Nephron (organoid): ENCODE measurements around the gene DDX42.
A peak's percentile ranks its signal among the peaks of the same experiment; 100 is the strongest.

Experiments used
- H3K27ac Mint-ChIP-seq, 3 experiments: 2 replicates each; pipeline ENCODE4 v1.8.0; 2020; ENCODE audit warnings: mixed read lengths in 3 of 3, mild to moderate bottlenecking in 2 of 3, moderate library complexity in 1 of 3
- H3K27me3 Mint-ChIP-seq: 2 replicates; pipeline ENCODE4 v1.8.0; 2021; ENCODE audit warnings: low read depth, mild to moderate bottlenecking, moderate library complexity, mixed read lengths
- H3K36me3 Mint-ChIP-seq: 2 replicates; pipeline ENCODE4 v1.8.0; 2020; ENCODE audit warnings: low read depth, mixed read lengths
- H3K4me1 Mint-ChIP-seq: 2 replicates; pipeline ENCODE4 v1.8.0; 2020; ENCODE audit warnings: mixed read lengths
- H3K4me3 Mint-ChIP-seq, 3 experiments: 2 replicates each; pipeline ENCODE4 v1.8.0; 2020; ENCODE audit warnings: mild to moderate bottlenecking in 3 of 3, mixed read lengths in 3 of 3, moderate library complexity in 2 of 3
- H3K9me3 Mint-ChIP-seq: 2 replicates; pipeline ENCODE4 v1.8.0; 2020; ENCODE audit warnings: mixed read lengths
- TF ChIP-seq, protein P1 (sequence below), 3 experiments: fragments of 200-600 bp; sonication (generic); IDR thresholded peaks; one replicate each; pipeline ENCODE4 v1.5.0; 2021; ENCODE audit warnings: antibody characterized with exemption in 3 of 3; ENCODE audit not compliant: unreplicated experiment in 3 of 3

DDX42 gene

DNA sequence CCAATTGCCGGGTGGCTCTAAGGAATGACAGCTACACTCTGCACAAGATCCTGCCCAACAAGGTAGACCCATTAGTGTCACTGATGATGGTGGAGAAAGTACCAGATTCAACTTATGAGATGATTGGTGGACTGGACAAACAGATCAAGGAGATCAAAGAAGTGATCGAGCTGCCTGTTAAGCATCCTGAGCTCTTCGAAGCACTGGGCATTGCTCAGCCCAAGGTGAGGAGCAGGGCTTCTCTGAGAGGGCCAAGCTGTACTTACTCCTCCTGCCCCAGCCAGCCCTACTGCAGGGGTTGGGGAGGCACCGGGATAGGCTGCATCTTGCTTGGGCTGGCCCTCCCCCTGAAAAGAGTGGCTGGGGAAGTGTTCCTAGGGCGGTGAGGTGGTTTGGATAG, 56.3 kb downstream of the DDX42 start:
- Mint-ChIP-seq H3K9me3 (no peaks in the 10 kb centered on the region), H3K4me1 (peaks cover 32% of the 10 kb centered on the region), H3K4me3 (peak overlapping the region in 2 of 3 experiments; percentile 82 to 92), H3K36me3 (peaks cover 76% of the 10 kb centered on the region), H3K27me3 (no peaks in the 10 kb centered on the region), H3K27ac (no peak overlapping the region)
- TF ChIP-seq, protein P1, sequence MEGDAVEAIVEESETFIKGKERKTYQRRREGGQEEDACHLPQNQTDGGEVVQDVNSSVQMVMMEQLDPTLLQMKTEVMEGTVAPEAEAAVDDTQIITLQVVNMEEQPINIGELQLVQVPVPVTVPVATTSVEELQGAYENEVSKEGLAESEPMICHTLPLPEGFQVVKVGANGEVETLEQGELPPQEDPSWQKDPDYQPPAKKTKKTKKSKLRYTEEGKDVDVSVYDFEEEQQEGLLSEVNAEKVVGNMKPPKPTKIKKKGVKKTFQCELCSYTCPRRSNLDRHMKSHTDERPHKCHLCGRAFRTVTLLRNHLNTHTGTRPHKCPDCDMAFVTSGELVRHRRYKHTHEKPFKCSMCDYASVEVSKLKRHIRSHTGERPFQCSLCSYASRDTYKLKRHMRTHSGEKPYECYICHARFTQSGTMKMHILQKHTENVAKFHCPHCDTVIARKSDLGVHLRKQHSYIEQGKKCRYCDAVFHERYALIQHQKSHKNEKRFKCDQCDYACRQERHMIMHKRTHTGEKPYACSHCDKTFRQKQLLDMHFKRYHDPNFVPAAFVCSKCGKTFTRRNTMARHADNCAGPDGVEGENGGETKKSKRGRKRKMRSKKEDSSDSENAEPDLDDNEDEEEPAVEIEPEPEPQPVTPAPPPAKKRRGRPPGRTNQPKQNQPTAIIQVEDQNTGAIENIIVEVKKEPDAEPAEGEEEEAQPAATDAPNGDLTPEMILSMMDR (IDR thresholded peaks at IDR 0.05; ENCODE audit: unreplicated experiment in 3 of 3) = no peak

DNA sequence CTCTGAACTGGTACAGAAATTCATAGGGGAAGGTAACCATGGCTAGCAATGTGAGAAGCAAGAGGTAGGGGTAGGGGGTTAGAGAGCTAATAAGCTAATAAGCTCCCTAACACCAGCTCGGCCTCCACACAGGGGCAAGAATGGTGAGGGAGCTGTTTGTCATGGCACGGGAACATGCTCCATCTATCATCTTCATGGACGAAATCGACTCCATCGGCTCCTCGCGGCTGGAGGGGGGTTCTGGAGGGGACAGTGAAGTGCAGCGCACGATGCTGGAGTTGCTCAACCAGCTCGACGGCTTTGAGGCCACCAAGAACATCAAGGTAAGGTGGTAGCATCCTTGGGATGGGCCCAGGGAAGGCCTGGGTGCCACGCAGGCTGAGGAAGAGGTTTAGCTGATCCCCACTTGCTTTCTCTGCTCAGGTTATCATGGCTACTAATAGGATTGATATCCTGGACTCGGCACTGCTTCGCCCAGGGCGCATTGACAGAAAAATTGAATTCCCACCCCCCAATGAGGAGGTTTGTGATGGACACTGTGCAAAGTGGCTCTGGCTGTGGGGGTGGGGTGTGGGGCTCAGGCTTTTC, 57.0 kb downstream of the DDX42 start:
- peak overlapping the region in 2 of 3 experiments; percentile 2 to 33 for H3K4me3 Mint-ChIP-seq
- H3K27ac Mint-ChIP-seq = no peak overlapping the region
- TF ChIP-seq, protein P1 (IDR thresholded peaks at IDR 0.05; ENCODE audit: unreplicated experiment in 3 of 3) = no peak

DNA sequence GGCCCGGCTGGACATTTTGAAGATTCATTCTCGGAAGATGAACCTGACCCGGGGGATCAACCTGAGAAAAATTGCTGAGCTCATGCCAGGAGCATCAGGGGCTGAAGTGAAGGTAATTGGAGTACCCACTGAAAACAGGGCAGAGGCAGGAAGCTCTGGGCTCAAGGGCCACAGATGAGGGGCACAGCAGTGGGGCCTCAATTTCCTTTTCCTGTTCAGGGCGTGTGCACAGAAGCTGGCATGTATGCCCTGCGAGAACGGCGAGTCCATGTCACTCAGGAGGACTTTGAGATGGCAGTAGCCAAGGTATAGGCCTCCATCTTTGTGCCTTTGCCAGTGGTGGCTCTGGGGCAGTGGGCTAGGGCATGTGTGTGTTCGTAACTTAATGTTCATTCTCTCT, 57.5 kb downstream of the DDX42 start:
- Mint-ChIP-seq H3K27ac (no peak overlapping the region), H3K27me3 (no peaks in the 10 kb centered on the region), H3K9me3 (no peaks in the 10 kb centered on the region), H3K4me3 (no peak overlapping the region), H3K36me3 (peaks cover 74% of the 10 kb centered on the region), H3K4me1 (peaks cover 25% of the 10 kb centered on the region)
- TF ChIP-seq, protein P1 (IDR thresholded peaks at IDR 0.05; ENCODE audit: unreplicated experiment in 3 of 3) = no peak

More for the DNA sequence above, 57.0 kb downstream of the DDX42 start:
- Mint-ChIP-seq H3K36me3 (peaks cover 76% of the 10 kb centered on the region), H3K4me1 (peaks cover 30% of the 10 kb centered on the region), H3K9me3 (no peaks in the 10 kb centered on the region), H3K27me3 (no peaks in the 10 kb centered on the region)

DNA sequence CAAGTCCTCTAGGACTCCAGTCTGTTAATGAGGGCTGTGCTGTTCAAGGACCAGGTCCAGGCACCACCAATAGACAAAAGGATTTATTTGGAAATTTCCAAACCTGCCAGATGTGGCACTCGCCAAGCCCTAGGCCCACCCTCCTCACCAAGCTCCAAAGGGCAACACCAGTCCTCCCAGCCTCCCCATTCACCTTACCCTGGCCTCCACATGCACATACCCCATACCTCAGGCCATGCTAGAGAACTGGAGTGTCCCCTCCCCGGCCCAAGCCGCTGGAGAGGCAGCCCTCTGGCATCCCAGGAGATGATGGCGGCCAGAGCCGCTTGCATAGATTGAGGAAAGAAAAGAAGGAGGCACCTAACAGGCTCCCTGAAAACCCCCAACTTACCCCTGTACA, 58.0 kb downstream of the DDX42 start:
- H3K4me3 Mint-ChIP-seq = no peak overlapping the region
- peaks cover 74% of the 10 kb centered on the region for H3K36me3 Mint-ChIP-seq

DNA sequence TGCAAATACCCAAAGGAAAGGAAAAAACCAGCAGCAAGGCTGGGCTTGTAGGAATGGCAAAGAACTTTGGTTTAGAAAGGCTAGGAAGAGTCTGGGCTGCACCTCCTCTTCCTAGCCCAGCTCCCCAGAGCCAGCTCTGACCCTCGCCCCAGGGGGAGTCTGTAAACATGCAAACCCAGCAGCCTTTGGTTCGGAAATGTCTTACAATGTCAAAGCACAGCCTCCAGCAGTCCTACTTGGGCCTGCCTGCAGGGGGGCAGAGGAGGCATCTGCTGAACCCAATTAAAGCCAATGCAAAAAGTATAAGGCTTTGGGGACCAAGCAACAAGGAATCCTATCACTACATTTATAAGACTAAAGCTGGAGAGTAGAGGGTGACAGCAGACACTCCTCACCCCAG, 58.5 kb downstream of the DDX42 start:
- Mint-ChIP-seq H3K4me3 (no peak overlapping the region), H3K4me1 (peaks cover 15% of the 10 kb centered on the region), H3K9me3 (no peaks in the 10 kb centered on the region), H3K36me3 (peaks cover 76% of the 10 kb centered on the region), H3K27ac (no peak overlapping the region), H3K27me3 (no peaks in the 10 kb centered on the region)
- TF ChIP-seq, protein P1 (IDR thresholded peaks at IDR 0.05; ENCODE audit: unreplicated experiment in 3 of 3) = no peak

More for the DNA sequence above, 58.0 kb downstream of the DDX42 start:
- Mint-ChIP-seq H3K9me3 (no peaks in the 10 kb centered on the region), H3K27ac (no peak overlapping the region), H3K4me1 (peaks cover 20% of the 10 kb centered on the region), H3K27me3 (no peaks in the 10 kb centered on the region)
- TF ChIP-seq, protein P1 (IDR thresholded peaks at IDR 0.05; ENCODE audit: unreplicated experiment in 3 of 3) = no peak
